Measurements from ENCODE around the gene FAM169A. TPM values are rescaled to one million over a fixed set of nuclear protein-coding genes. Genes with fewer than 3 reads are reported as not detected.
A peak's percentile ranks its signal among the peaks of the same experiment; 100 is the strongest.

The FAM169A gene
- total RNA-seq, 4 donors from 2014 or later = 0.15 to 3.1 (median 0.83) TPM

- Histone ChIP-seq H3K36me3 (no peaks in the 10 kb centered on the region), H3K4me1 (no peaks in the 10 kb centered on the region), H3K9me3 (no peaks in the 10 kb centered on the region), H3K27me3 (no peaks in the 10 kb centered on the region), H3K4me3 (no peak overlapping the region), H3K27ac (no peak overlapping the region)
- TF ChIP-seq POLR2A (IDR thresholded peaks at IDR 0.05) = no peak
- WGBS = 92% methylated on average over 6 of the region's 6 CpGs
- DNase-seq (ENCODE audit: low spot score in 2 of 2) = no peak
These were observed 79.3 kb downstream of the FAM169A start for GRCh38 chr5:74786851-74787250.

- H3K27ac ChIP-seq = no peak overlapping the region
- H3K4me1 ChIP-seq = no peaks in the 10 kb centered on the region
- WGBS = 79% methylated on average over 2 of the region's 2 CpGs
- peaks cover 37% of the 10 kb centered on the region for H3K36me3 ChIP-seq
- no peaks in the 10 kb centered on the region for H3K27me3 ChIP-seq
- no peak overlapping the region for H3K4me3 ChIP-seq
- TF ChIP-seq EP300 (IDR thresholded peaks at IDR 0.05) (no peak), POLR2A (IDR thresholded peaks at IDR 0.05) (no peak), CTCF (IDR thresholded peaks at IDR 0.05) (no peak), POLR2AphosphoS5 (IDR thresholded peaks at IDR 0.05) (no peak)
- H3K9me3 ChIP-seq = no peaks in the 10 kb centered on the region
- no peak for DNase-seq (ENCODE audit: low spot score in 2 of 2)
These were observed 87.6 kb downstream of the FAM169A start for GRCh38 chr5:74778609-74779008.

GRCh38 chr5:74772359-74772758 lies 93.8 kb downstream of the FAM169A start:
- no peak for TF ChIP-seq EP300 (IDR thresholded peaks at IDR 0.05)
- no peak for TF ChIP-seq CTCF (IDR thresholded peaks at IDR 0.05)
- TF ChIP-seq POLR2A (IDR thresholded peaks at IDR 0.05) = no peak
- no peak for TF ChIP-seq POLR2AphosphoS5 (IDR thresholded peaks at IDR 0.05)
- peaks cover 12% of the 10 kb centered on the region for H3K4me1 ChIP-seq
- DNase-seq (ENCODE audit: low spot score in 2 of 2) = no peak
- no peaks in the 10 kb centered on the region for H3K27me3 ChIP-seq
- peaks cover 75% of the 10 kb centered on the region for H3K36me3 ChIP-seq
- H3K27ac ChIP-seq = no peak overlapping the region
- H3K9me3 ChIP-seq = no peaks in the 10 kb centered on the region
- 77% methylated on average over 7 of the region's 7 CpGs for WGBS
- no peak overlapping the region for H3K4me3 ChIP-seq

- H3K4me3 ChIP-seq = peak overlapping the region; percentile 99
- peaks cover 28% of the 10 kb centered on the region for H3K4me1 ChIP-seq
- under 1% methylated on average over 9 of the region's 9 CpGs for WGBS
- H3K36me3 ChIP-seq = peaks cover 36% of the 10 kb centered on the region
- H3K27ac ChIP-seq = peak overlapping the region; percentile 88
- no peak for TF ChIP-seq EP300 (IDR thresholded peaks at IDR 0.05)
- no peak for TF ChIP-seq POLR2A (IDR thresholded peaks at IDR 0.05)
- no peak for TF ChIP-seq CTCF (IDR thresholded peaks at IDR 0.05)
- no peak for TF ChIP-seq POLR2AphosphoS5 (IDR thresholded peaks at IDR 0.05)
- DNase-seq (ENCODE audit: low spot score in 2 of 2) = no peak
- no peaks in the 10 kb centered on the region for H3K27me3 ChIP-seq
- no peaks in the 10 kb centered on the region for H3K9me3 ChIP-seq
These were observed 98.6 kb downstream of the FAM169A start for GRCh38 chr5:74767579-74767913.

GRCh38 chr5:74766849-74767578 lies 99.2 kb downstream of the FAM169A start, which contains the start of the genes GFM2 and NSA2:
GFM2 (minus strand) TSS chr5:74767117; CDS start chr5:74763742, 3,375 bp downstream.
NSA2 (plus strand) TSS chr5:74767249; CDS start chr5:74767361, 112 bp downstream.
- Histone ChIP-seq H3K9me3 (no peaks in the 10 kb centered on the region), H3K27me3 (no peaks in the 10 kb centered on the region), H3K4me1 (peaks cover 28% of the 10 kb centered on the region), H3K27ac (peak within 1 kb of the TSS; percentile 88), H3K4me3 (peak within 1 kb of the TSS; percentile 99), H3K36me3 (peaks cover 36% of the 10 kb centered on the region)
- TF ChIP-seq CTCF (IDR thresholded peaks at IDR 0.05) (no peak), EP300 (IDR thresholded peaks at IDR 0.05) (no peak), POLR2A (IDR thresholded peaks at IDR 0.05) (no peak), POLR2AphosphoS5 (IDR thresholded peaks at IDR 0.05) (peak; percentile 20 to 80 (median 42))
- DNase-seq (ENCODE audit: low spot score in 2 of 2) = peak; percentile 93 to 94
- WGBS = 0% methylated on average over 48 of the region's 54 CpGs

Data from suprapubic skin (tissue), 4 donors.